Stimulated activated naive B cell treated with anti-CD40 and anti-IgM and Interleukin-4, amounts not matched to agents 10 μg/mL and 1 μg/mL and 100 μg/mL, for 72 hours (primary cell): ENCODE results near the gene ACOX3.
"Not testable (repeated sequence)": the region's sequence is repeated elsewhere in the genome, so short reads cannot be mapped to it uniquely, and the experiment has no call there.

Experiments used
- ATAC-seq, 2 donors: fragments of 150-1000 bp; cut with Tn5 transposase; replicated peaks; 2 replicates each; pipeline ENCODE4 v1.10.0; 2021; ENCODE audit warnings: moderate library complexity in 1 of 2
- DNase-seq: peaks from one replicate; pipeline ENCODE4 v3.0.0; 2021
- H3K27ac Mint-ChIP-seq: one replicate; pipeline ENCODE4 v1.8.0; 2022; ENCODE audit warnings: mild to moderate bottlenecking, mixed read lengths
- H3K27me3 Mint-ChIP-seq, 2 donors: one replicate each; pipeline ENCODE4 v1.8.0; 2022; ENCODE audit warnings: mixed read lengths in 2 of 2
- H3K36me3 Mint-ChIP-seq, 2 donors: one replicate each; pipeline ENCODE4 v1.8.0; 2022; ENCODE audit warnings: mixed read lengths in 2 of 2, mild to moderate bottlenecking in 1 of 2
- H3K4me1 Mint-ChIP-seq, 2 donors: one replicate each; pipeline ENCODE4 v1.8.0; 2022; ENCODE audit warnings: mixed read lengths in 2 of 2, mild to moderate bottlenecking in 1 of 2
- H3K4me3 Mint-ChIP-seq, 2 donors: one replicate each; pipeline ENCODE4 v1.8.0; 2022; ENCODE audit warnings: mild to moderate bottlenecking in 2 of 2, mixed read lengths in 2 of 2, moderate library complexity in 1 of 2
- H3K9me3 Mint-ChIP-seq, 2 donors: one replicate each; pipeline ENCODE4 v1.8.0; 2022; ENCODE audit warnings: mixed read lengths in 2 of 2, mild to moderate bottlenecking in 1 of 2

ACOX3 gene

GRCh38 chr4:8387615-8388527 lies 52.7 kb downstream of the ACOX3 start:
- Mint-ChIP-seq H3K27me3 (no peaks in the 10 kb centered on the region), H3K36me3 (peaks cover 32 to 70% of the 10 kb centered on the region in 2 donors), H3K9me3 (no peaks in the 10 kb centered on the region), H3K4me3 (no peak overlapping the region), H3K27ac (no peak overlapping the region), H3K4me1 (peaks cover 2 to 4% of the 10 kb centered on the region in 2 donors)
- ATAC-seq (no peak), DNase-seq (no peak)

- peaks cover 29 to 63% of the 10 kb centered on the region in 2 donors for H3K36me3 Mint-ChIP-seq
- H3K27ac Mint-ChIP-seq: no peak overlapping the region
- no peak overlapping the region for H3K4me3 Mint-ChIP-seq
Measured at GRCh38 chr4:8387194-8387593, 53.3 kb downstream of the ACOX3 start.

GRCh38 chr4:8386731-8387130 lies 53.8 kb downstream of the ACOX3 start:
- no peak for DNase-seq
- Mint-ChIP-seq H3K9me3 (no peaks in the 10 kb centered on the region), H3K4me1 (peaks cover 0 to 2% of the 10 kb centered on the region in 2 donors), H3K36me3 (peaks cover 27 to 61% of the 10 kb centered on the region in 2 donors), H3K27ac (no peak overlapping the region), H3K4me3 (no peak overlapping the region), H3K27me3 (no peaks in the 10 kb centered on the region)
- ATAC-seq: no peak

More at GRCh38 chr4:8387194-8387593, 53.3 kb downstream of the ACOX3 start:
- DNase-seq: no peak
- no peak for ATAC-seq
- H3K4me1 Mint-ChIP-seq: peaks cover 2 to 3% of the 10 kb centered on the region in 2 donors
- H3K27me3 Mint-ChIP-seq: no peaks in the 10 kb centered on the region
- H3K9me3 Mint-ChIP-seq: no peaks in the 10 kb centered on the region

- H3K9me3 Mint-ChIP-seq, H3K27me3 Mint-ChIP-seq, DNase-seq, H3K27ac Mint-ChIP-seq, H3K4me3 Mint-ChIP-seq, H3K4me1 Mint-ChIP-seq, ATAC-seq: not testable (repeated sequence)
- peaks cover 27 to 64% of the 10 kb centered on the region in 2 donors for H3K36me3 Mint-ChIP-seq
Measured at GRCh38 chr4:8386131-8386530, 54.4 kb downstream of the ACOX3 start.

- ATAC-seq (no peak), DNase-seq (no peak)
- peaks cover 0 to 2% of the 10 kb centered on the region in 2 donors for H3K4me1 Mint-ChIP-seq
- H3K27me3 Mint-ChIP-seq: no peaks in the 10 kb centered on the region
- H3K4me3 Mint-ChIP-seq: no peak overlapping the region
- H3K36me3 Mint-ChIP-seq: peaks cover 29 to 62% of the 10 kb centered on the region in 2 donors
- no peaks in the 10 kb centered on the region for H3K9me3 Mint-ChIP-seq
- H3K27ac Mint-ChIP-seq: no peak overlapping the region
Measured at GRCh38 chr4:8385611-8386010, 54.9 kb downstream of the ACOX3 start.

- Mint-ChIP-seq H3K27ac (no peak overlapping the region), H3K27me3 (no peaks in the 10 kb centered on the region), H3K4me3 (no peak overlapping the region), H3K36me3 (peaks cover 26 to 58% of the 10 kb centered on the region in 2 donors), H3K4me1 (peaks cover 0 to 2% of the 10 kb centered on the region in 2 donors), H3K9me3 (no peaks in the 10 kb centered on the region)
- ATAC-seq: no peak
- DNase-seq: no peak
Measured at GRCh38 chr4:8385106-8385505, 55.4 kb downstream of the ACOX3 start.

GRCh38 chr4:8384397-8385060 lies 56.0 kb downstream of the ACOX3 start:
- DNase-seq (no peak), ATAC-seq (no peak)
- Mint-ChIP-seq H3K4me1 (peaks cover 0 to 2% of the 10 kb centered on the region in 2 donors), H3K27me3 (no peaks in the 10 kb centered on the region), H3K9me3 (no peaks in the 10 kb centered on the region), H3K27ac (no peak overlapping the region), H3K4me3 (no peak overlapping the region), H3K36me3 (peaks cover 26 to 57% of the 10 kb centered on the region in 2 donors)

- peaks cover 0 to 2% of the 10 kb centered on the region in 2 donors for H3K4me1 Mint-ChIP-seq
- peaks cover 26 to 53% of the 10 kb centered on the region in 2 donors for H3K36me3 Mint-ChIP-seq
- no peaks in the 10 kb centered on the region for H3K27me3 Mint-ChIP-seq
- H3K27ac Mint-ChIP-seq: no peak overlapping the region
- H3K9me3 Mint-ChIP-seq: no peaks in the 10 kb centered on the region
- DNase-seq: no peak
- H3K4me3 Mint-ChIP-seq: no peak overlapping the region
- no peak for ATAC-seq
Measured at GRCh38 chr4:8383451-8384160, 56.9 kb downstream of the ACOX3 start.

GRCh38 chr4:8383016-8383415 lies 57.5 kb downstream of the ACOX3 start:
- Mint-ChIP-seq H3K9me3 (no peaks in the 10 kb centered on the region), H3K27ac (no peak overlapping the region), H3K4me3 (no peak overlapping the region), H3K36me3 (peaks cover 26 to 50% of the 10 kb centered on the region in 2 donors), H3K4me1 (peaks cover 0 to 2% of the 10 kb centered on the region in 2 donors), H3K27me3 (no peaks in the 10 kb centered on the region)
- peak in 1 of 2 donors; percentile 25 for ATAC-seq
- DNase-seq: no peak

GRCh38 chr4:8381814-8382581 lies 58.5 kb downstream of the ACOX3 start:
- Mint-ChIP-seq H3K36me3 (peaks cover 28 to 41% of the 10 kb centered on the region in 2 donors), H3K27me3 (no peaks in the 10 kb centered on the region), H3K27ac (no peak overlapping the region), H3K4me3 (no peak overlapping the region), H3K9me3 (no peaks in the 10 kb centered on the region), H3K4me1 (peaks cover 0 to 2% of the 10 kb centered on the region in 2 donors)
- DNase-seq: no peak
- no peak for ATAC-seq

DNA sequence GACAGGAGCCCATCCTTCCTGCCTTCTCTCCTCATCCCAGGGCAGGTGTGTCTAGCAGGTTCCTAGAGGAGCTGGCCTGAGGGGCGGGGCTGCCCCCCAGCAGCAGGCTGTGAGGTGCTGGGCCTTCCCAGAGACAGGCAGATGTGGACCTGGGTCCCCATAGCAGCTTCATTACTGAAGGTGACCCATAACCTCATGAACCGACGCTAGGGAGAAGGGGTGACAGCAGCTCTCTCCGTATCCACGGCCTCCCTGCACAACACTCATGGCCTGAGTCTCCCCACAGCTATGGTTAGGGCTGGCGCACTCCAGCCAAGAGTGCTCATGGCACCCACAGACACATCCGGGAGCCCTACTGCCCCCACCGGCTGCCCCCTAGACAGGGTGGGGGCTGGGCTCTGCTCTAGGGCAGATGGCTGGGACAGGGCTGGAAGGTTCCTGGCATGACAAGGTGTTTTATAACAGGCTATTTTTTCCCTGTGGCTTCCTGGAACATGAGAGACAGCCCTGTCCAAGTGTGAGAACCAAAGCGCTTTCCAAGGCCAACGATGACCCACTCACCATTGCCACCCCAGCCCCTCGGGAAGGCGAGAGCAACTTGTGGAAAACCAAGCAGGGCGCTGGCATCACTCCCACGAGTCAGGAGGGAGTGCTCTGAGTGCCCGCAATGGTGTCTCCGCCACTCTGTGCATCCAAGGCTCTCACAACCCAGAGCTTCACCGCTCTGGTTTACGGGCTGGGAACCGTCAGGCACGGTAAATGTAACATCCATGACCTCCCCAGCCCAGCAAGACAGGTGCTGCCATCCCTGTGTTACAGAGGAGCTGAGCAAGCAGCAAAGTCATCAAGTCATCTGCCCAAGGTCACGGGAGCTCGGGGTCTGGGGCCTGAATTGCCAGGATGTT lies 59.8 kb downstream of the ACOX3 start:
- Mint-ChIP-seq H3K27ac (no peak overlapping the region), H3K9me3 (no peaks in the 10 kb centered on the region), H3K4me1 (peaks cover 0 to 2% of the 10 kb centered on the region in 2 donors), H3K36me3 (peaks cover 23 to 32% of the 10 kb centered on the region in 2 donors), H3K27me3 (no peaks in the 10 kb centered on the region), H3K4me3 (no peak overlapping the region)
- ATAC-seq (no peak), DNase-seq (no peak)

DNA sequence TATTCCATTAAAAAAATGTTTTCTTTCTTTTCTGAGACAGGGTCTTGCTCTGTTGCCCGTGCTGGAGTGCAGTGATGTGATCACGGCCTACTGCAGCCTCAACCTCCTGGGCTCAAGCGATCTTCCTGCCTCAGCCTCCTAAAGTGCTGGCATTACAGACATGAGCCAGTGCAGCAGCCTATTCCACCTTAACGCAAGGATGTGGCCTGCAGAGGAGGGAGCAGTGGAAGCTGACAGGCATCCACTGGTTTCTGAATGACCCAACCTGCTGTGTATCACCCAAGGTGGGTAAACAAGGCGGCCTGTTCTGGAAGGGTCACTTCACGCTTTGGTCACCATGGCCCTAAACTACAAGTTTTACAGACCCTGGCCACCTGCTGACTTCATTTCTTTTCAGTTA lies 60.8 kb downstream of the ACOX3 start:
- H3K9me3 Mint-ChIP-seq: no peaks in the 10 kb centered on the region
- H3K4me1 Mint-ChIP-seq: no peaks in the 10 kb centered on the region
- H3K27me3 Mint-ChIP-seq: no peaks in the 10 kb centered on the region
- H3K27ac Mint-ChIP-seq: no peak overlapping the region
- no peak overlapping the region for H3K4me3 Mint-ChIP-seq
- H3K36me3 Mint-ChIP-seq: peaks cover 19 to 27% of the 10 kb centered on the region in 2 donors
- no peak for ATAC-seq
- no peak for DNase-seq

GRCh38 chr4:8379281-8379680 lies 61.2 kb downstream of the ACOX3 start:
- H3K27ac Mint-ChIP-seq: no peak overlapping the region
- peaks cover 20 to 26% of the 10 kb centered on the region in 2 donors for H3K36me3 Mint-ChIP-seq
- no peak for DNase-seq
- no peak for ATAC-seq
- H3K9me3 Mint-ChIP-seq: no peaks in the 10 kb centered on the region
- H3K27me3 Mint-ChIP-seq: no peaks in the 10 kb centered on the region
- H3K4me1 Mint-ChIP-seq: no peaks in the 10 kb centered on the region
- no peak overlapping the region for H3K4me3 Mint-ChIP-seq
